GM18868 (cell line): Measurements from ENCODE around the gene PSME3IP1.

Experiments
- ATAC-seq: cut with Tn5 transposase; IDR thresholded peaks from one replicate; pipeline ENCODE4 v1.9.1; 2021; ENCODE audit warnings: mild to moderate bottlenecking, moderate library complexity; ENCODE audit not compliant: unreplicated experiment

PSME3IP1 gene

GRCh38 chr16:57146040-57146647, 39.7 kb downstream of the PSME3IP1 start:
- ATAC-seq, result no peak

- no peak for ATAC-seq
Measured at GRCh38 chr16:57145046-57146021, 40.5 kb downstream of the PSME3IP1 start.

- ATAC-seq, result no peak
Measured at GRCh38 chr16:57144027-57144426, 41.8 kb downstream of the PSME3IP1 start.

- ATAC-seq, result no peak
Measured at GRCh38 chr16:57143149-57143921, 42.5 kb downstream of the PSME3IP1 start.

GRCh38 chr16:57141822-57142631, 43.8 kb downstream of the PSME3IP1 start:
- no peak for ATAC-seq

- no peak for ATAC-seq
Measured at GRCh38 chr16:57140931-57141668, 44.7 kb downstream of the PSME3IP1 start.

GRCh38 chr16:57138281-57138935, 47.4 kb downstream of the PSME3IP1 start:
- ATAC-seq, result no peak

- ATAC-seq, result no peak
Measured at GRCh38 chr16:57137566-57138273, 48.1 kb downstream of the PSME3IP1 start.

- no peak for ATAC-seq
Measured at GRCh38 chr16:57137043-57137442, 48.8 kb downstream of the PSME3IP1 start.

- no peak for ATAC-seq
Measured at GRCh38 chr16:57134982-57135381, 50.9 kb downstream of the PSME3IP1 start.

GRCh38 chr16:57133886-57134285, 52.0 kb downstream of the PSME3IP1 start:
- ATAC-seq, result no peak

GRCh38 chr16:57133031-57133430, 52.8 kb downstream of the PSME3IP1 start:
- no peak for ATAC-seq

- ATAC-seq, result no peak
Measured at GRCh38 chr16:57132470-57132869, 53.4 kb downstream of the PSME3IP1 start.

- no peak for ATAC-seq
Measured at GRCh38 chr16:57131351-57131970, 54.4 kb downstream of the PSME3IP1 start.

GRCh38 chr16:57130950-57131321, 54.9 kb downstream of the PSME3IP1 start:
- no peak for ATAC-seq

GRCh38 chr16:57128771-57129389, 57.0 kb downstream of the PSME3IP1 start:
- ATAC-seq, result peak; percentile 83

GRCh38 chr16:57127836-57128235, 58.0 kb downstream of the PSME3IP1 start:
- no peak for ATAC-seq
